H9 (cell line): ENCODE results near the gene ADORA1. TPM values are rescaled to one million over a fixed set of nuclear protein-coding genes. Genes with fewer than 3 reads are reported as not detected.

Experiments used
- DNase-seq: peaks from one replicate; pipeline ENCODE4 v3.0.0-alpha.2; 2017
- H2AFZ ChIP-seq: one replicate; pipeline ENCODE4 v1.6.1; 2013; ENCODE audit warnings: mild to moderate bottlenecking, low read length, control low read depth, moderate library complexity
- H2AK5ac ChIP-seq: 2 replicates; pipeline ENCODE4 v1.6.1; 2013; ENCODE audit warnings: low read length, control low read depth, mixed read lengths; ENCODE audit not compliant: insufficient read length
- H2BK120ac ChIP-seq: one replicate; pipeline ENCODE4 v1.6.1; 2013; ENCODE audit warnings: low read depth, mild to moderate bottlenecking, low read length, control low read depth, inconsistent platforms; ENCODE audit not compliant: poor library complexity, severe bottlenecking
- H2BK12ac ChIP-seq: 2 replicates; pipeline ENCODE4 v1.6.1; 2013; ENCODE audit warnings: low read length, control low read depth, mixed read lengths, low read depth; ENCODE audit not compliant: insufficient read length
- H2BK15ac ChIP-seq: 2 replicates; pipeline ENCODE4 v1.6.1; 2013; ENCODE audit warnings: low read depth, low read length, control low read depth
- H2BK20ac ChIP-seq: one replicate; pipeline ENCODE4 v1.6.1; 2013; ENCODE audit warnings: low read depth, mild to moderate bottlenecking, low read length, control low read depth, inconsistent platforms; ENCODE audit not compliant: poor library complexity, severe bottlenecking
- H2BK5ac ChIP-seq: 2 replicates; pipeline ENCODE4 v1.6.1; 2013; ENCODE audit warnings: low read length, control low read depth, mixed read lengths; ENCODE audit not compliant: insufficient read length
- H3K14ac ChIP-seq: 2 replicates; pipeline ENCODE4 v1.6.1; 2013; ENCODE audit warnings: low read length, control low read depth; ENCODE audit not compliant: insufficient read depth
- H3K18ac ChIP-seq: 2 replicates; pipeline ENCODE4 v1.6.1; 2013; ENCODE audit warnings: low read depth, mild to moderate bottlenecking, mixed read lengths, low read length, control low read depth; ENCODE audit not compliant: insufficient read length
- H3K23ac ChIP-seq: 2 replicates; pipeline ENCODE4 v1.6.1; 2013; ENCODE audit warnings: low read length, control low read depth, mixed read lengths, low read depth; ENCODE audit not compliant: insufficient read length
- H3K23me2 ChIP-seq: 2 replicates; pipeline ENCODE4 v1.6.1; 2013; ENCODE audit warnings: low read depth, mild to moderate bottlenecking, mixed read lengths, low read length, control low read depth; ENCODE audit not compliant: insufficient read length, poor library complexity, severe bottlenecking
- H3K27ac ChIP-seq: 2 replicates; pipeline ENCODE4 v1.5.1; 2013; ENCODE audit warnings: low read length, control low read depth, mixed read lengths, low read depth; ENCODE audit not compliant: insufficient read length
- H3K27me3 ChIP-seq: 2 replicates; pipeline ENCODE4 v1.6.1; 2013; ENCODE audit warnings: low read length, control low read depth, inconsistent platforms; ENCODE audit not compliant: insufficient read depth
- H3K4ac ChIP-seq: 2 replicates; pipeline ENCODE4 v1.6.1; 2013; ENCODE audit warnings: low read depth, mild to moderate bottlenecking, control low read depth, inconsistent platforms, low read length, moderate library complexity
- H3K4me1 ChIP-seq: 2 replicates; pipeline ENCODE4 v1.6.1; 2013; ENCODE audit warnings: low read length, control low read depth, inconsistent platforms; ENCODE audit not compliant: insufficient read depth
- H3K4me2 ChIP-seq: 2 replicates; pipeline ENCODE4 v1.6.1; 2013; ENCODE audit warnings: low read length, control low read depth, mixed read lengths; ENCODE audit not compliant: insufficient read length, insufficient read depth
- H3K56ac ChIP-seq: 2 replicates; pipeline ENCODE4 v1.6.1; 2013; ENCODE audit warnings: low read depth, mild to moderate bottlenecking, mixed read lengths, low read length, control low read depth; ENCODE audit not compliant: insufficient read length
- H3K79me1 ChIP-seq: 2 replicates; pipeline ENCODE4 v1.6.1; 2013; ENCODE audit warnings: low read depth, mild to moderate bottlenecking, moderate library complexity, low read length, control low read depth, inconsistent platforms; ENCODE audit not compliant: insufficient read depth, poor library complexity, severe bottlenecking
- H3K79me2 ChIP-seq: 2 replicates; pipeline ENCODE4 v1.6.1; 2013; ENCODE audit warnings: low read length, control low read depth, inconsistent platforms; ENCODE audit not compliant: insufficient read depth
- H3K9ac ChIP-seq: 2 replicates; pipeline ENCODE4 v1.6.1; 2013; ENCODE audit warnings: low read length, control low read depth, mixed read lengths; ENCODE audit not compliant: insufficient read length; ENCODE audit errors: extremely low read depth
- H3K9me3 ChIP-seq: one replicate; pipeline ENCODE4 v1.6.1; 2013; ENCODE audit warnings: low read depth, low read length, inconsistent platforms; ENCODE audit not compliant: control insufficient read depth
- H3T11ph ChIP-seq: one replicate; pipeline ENCODE4 v1.6.1; 2013; ENCODE audit warnings: mild to moderate bottlenecking, low read length, control low read depth, inconsistent platforms
- H4K20me1 ChIP-seq: one replicate; pipeline ENCODE4 v1.6.1; 2013; ENCODE audit not compliant: control insufficient read depth, insufficient read length, insufficient read depth
- H4K5ac ChIP-seq: 2 replicates; pipeline ENCODE4 v1.6.1; 2013; ENCODE audit warnings: low read depth, mild to moderate bottlenecking, mixed read lengths, low read length, control low read depth; ENCODE audit not compliant: insufficient read length
- H4K8ac ChIP-seq: replicated peaks from 2 replicates; pipeline ENCODE4 v1.6.1; 2013; ENCODE audit warnings: low read length, control low read depth, mixed read lengths, low read depth; ENCODE audit not compliant: insufficient read length
- H4K91ac ChIP-seq: 2 replicates; pipeline ENCODE4 v1.6.1; 2013; ENCODE audit warnings: low read depth, mild to moderate bottlenecking, moderate library complexity, mixed read lengths, low read length, control low read depth; ENCODE audit not compliant: insufficient read length
- H3K27ac Mint-ChIP-seq, 3 experiments: 2 replicates in 2 of 3; 3 replicates in 1 of 3; pipeline ENCODE4 v1.8.0; 2020 to 2021; ENCODE audit warnings: mixed read lengths in 3 of 3, mild to moderate bottlenecking in 1 of 3, moderate library complexity in 1 of 3
- H3K27me3 Mint-ChIP-seq: 2 replicates; pipeline ENCODE4 v1.8.0; 2021; ENCODE audit warnings: low read depth, mild to moderate bottlenecking, moderate library complexity, mixed read lengths
- H3K36me3 Mint-ChIP-seq, 3 experiments: 2 replicates in 2 of 3; 3 replicates in 1 of 3; pipeline ENCODE4 v1.8.0; 2020 to 2021; ENCODE audit warnings: low read depth in 3 of 3, mixed read lengths in 3 of 3; ENCODE audit not compliant: insufficient read depth in 1 of 3
- H3K4me1 Mint-ChIP-seq, 2 experiments: 2 replicates each; pipeline ENCODE4 v1.8.0; 2020; ENCODE audit warnings: mixed read lengths in 2 of 2
- H3K4me3 Mint-ChIP-seq, 2 experiments: 2 replicates in 1 of 2; 3 replicates in 1 of 2; pipeline ENCODE4 v1.8.0; 2020 to 2021; ENCODE audit warnings: mild to moderate bottlenecking in 2 of 2, mixed read lengths in 2 of 2, moderate library complexity in 1 of 2
- H3K9me3 Mint-ChIP-seq, 2 experiments: 2 replicates in 1 of 2; 3 replicates in 1 of 2; pipeline ENCODE4 v1.8.0; 2020; ENCODE audit warnings: mild to moderate bottlenecking in 2 of 2, mixed read lengths in 2 of 2, moderate library complexity in 1 of 2
- CTCF ChIP-seq: fragments of 200-600 bp; sonication (generic); conservative IDR thresholded peaks from 3 replicates; pipeline ENCODE4 v1.8.0; 2021; ENCODE audit warnings: antibody characterized with exemption, mild to moderate bottlenecking
- WGBS: extraction: QIAGEN DNeasy Blood & Tissue Kit; methylation state at CpG from one replicate; pipeline ENCODE4 v1.1.7; 2013; ENCODE audit warnings: missing lambda C conversion rate, low lambda C conversion rate, mixed read lengths; ENCODE audit not compliant: insufficient read length; ENCODE audit errors: extremely low coverage; 5-methylcytosine and 5-hydroxymethylcytosine counted together
- total RNA-seq: library from RNA; stranded (reverse); gene quantifications from 2 replicates; pipeline ENCODE4 v1.2.1, GENCODE V29; 2021

ADORA1 gene
- total RNA-seq, 1 experiment from 2014 or later, result 1.3 TPM

- Histone ChIP-seq H3K27ac (no peak overlapping the region), H3K23me2 (no peaks in the 10 kb centered on the region), H3K79me2 (no peaks in the 10 kb centered on the region), H3K4ac (no peak overlapping the region), H3K14ac (no peak overlapping the region), H2BK15ac (no peak overlapping the region), H2BK20ac (no peak overlapping the region), H3K4me1 (no peaks in the 10 kb centered on the region), H3K23ac (no peak overlapping the region), H3K18ac (no peak overlapping the region), H3K56ac (no peak overlapping the region), H2BK120ac (no peak overlapping the region), H3K4me2 (no peak overlapping the region), H3K79me1 (no peaks in the 10 kb centered on the region), H3K9ac (no peak overlapping the region), H4K91ac (no peak overlapping the region), H2AK5ac (no peak overlapping the region), H3T11ph (no peak overlapping the region), H4K20me1 (no peaks in the 10 kb centered on the region), H2BK12ac (no peak overlapping the region), H3K27me3 (peaks cover 2% of the 10 kb centered on the region; the same call in 1 of the 2 replicates), H4K5ac (no peak overlapping the region), H3K9me3 (no peaks in the 10 kb centered on the region), H2AFZ (no peak overlapping the region), H4K8ac (no peak overlapping the region), H2BK5ac (no peak overlapping the region)
- Mint-ChIP-seq H3K4me3 (no peak overlapping the region), H3K9me3 (no peaks in the 10 kb centered on the region), H3K27ac (no peak overlapping the region), H3K36me3 (no peaks in the 10 kb centered on the region), H3K4me1 (peaks cover 5% of the 10 kb centered on the region in 2 experiments), H3K27me3 (peaks cover 7% of the 10 kb centered on the region)
- WGBS, result no CpG with 5 or more reads among the region's 2 CpGs
- no peak for TF ChIP-seq CTCF
- DNase-seq, result no peak
Observed at GRCh38 chr1:203207751-203208150, 80.2 kb downstream of the ADORA1 start.
